GM10847 (cell line): Measurements from ENCODE around the gene ABL2.

Experiments used
- POLR2A ChIP-seq: IDR thresholded peaks from 2 replicates; pipeline ENCODE4 v1.6.1; 2011; ENCODE audit not compliant: insufficient read length; ENCODE audit errors: extremely low read depth

ABL2 gene

GRCh38 chr1:179217943-179218507, 11.5 kb downstream of the ABL2 start:
- no peak for TF ChIP-seq POLR2A

GRCh38 chr1:179208681-179209477, 20.6 kb downstream of the ABL2 start:
- no peak for TF ChIP-seq POLR2A

GRCh38 chr1:179206812-179207211, 22.7 kb downstream of the ABL2 start:
- TF ChIP-seq POLR2A, result no peak

GRCh38 chr1:179205284-179205683, 24.2 kb downstream of the ABL2 start:
- TF ChIP-seq POLR2A, result no peak

GRCh38 chr1:179202161-179202560, 27.3 kb downstream of the ABL2 start:
- no peak for TF ChIP-seq POLR2A

GRCh38 chr1:179200586-179200985, 28.9 kb downstream of the ABL2 start:
- TF ChIP-seq POLR2A, result no peak

- no peak for TF ChIP-seq POLR2A
Observed at GRCh38 chr1:179197690-179198297, 31.7 kb downstream of the ABL2 start.

GRCh38 chr1:179195376-179195775, 34.1 kb downstream of the ABL2 start:
- no peak for TF ChIP-seq POLR2A

GRCh38 chr1:179194068-179194537, 35.4 kb downstream of the ABL2 start:
- no peak for TF ChIP-seq POLR2A

- no peak for TF ChIP-seq POLR2A
Observed at GRCh38 chr1:179190861-179191260, 38.6 kb downstream of the ABL2 start.

- TF ChIP-seq POLR2A, result no peak
Observed at GRCh38 chr1:179187735-179188471, 41.6 kb downstream of the ABL2 start.

GRCh38 chr1:179187043-179187442, 42.4 kb downstream of the ABL2 start:
- no peak for TF ChIP-seq POLR2A

- TF ChIP-seq POLR2A, result no peak
Observed at GRCh38 chr1:179184403-179184802, 45.1 kb downstream of the ABL2 start.

- TF ChIP-seq POLR2A, result no peak
Observed at GRCh38 chr1:179183857-179184256, 45.6 kb downstream of the ABL2 start.

- no peak for TF ChIP-seq POLR2A
Observed at GRCh38 chr1:179178950-179179349, 50.5 kb downstream of the ABL2 start.
